ENCODE data around the gene NDUFB4. TPM values are rescaled to one million over a fixed set of nuclear protein-coding genes. Genes with fewer than 3 reads are reported as not detected.

The NDUFB4 gene
- total RNA-seq, 4 donors from 2014 or later: 17.8 to 203 (median 91.8) TPM

DNA sequence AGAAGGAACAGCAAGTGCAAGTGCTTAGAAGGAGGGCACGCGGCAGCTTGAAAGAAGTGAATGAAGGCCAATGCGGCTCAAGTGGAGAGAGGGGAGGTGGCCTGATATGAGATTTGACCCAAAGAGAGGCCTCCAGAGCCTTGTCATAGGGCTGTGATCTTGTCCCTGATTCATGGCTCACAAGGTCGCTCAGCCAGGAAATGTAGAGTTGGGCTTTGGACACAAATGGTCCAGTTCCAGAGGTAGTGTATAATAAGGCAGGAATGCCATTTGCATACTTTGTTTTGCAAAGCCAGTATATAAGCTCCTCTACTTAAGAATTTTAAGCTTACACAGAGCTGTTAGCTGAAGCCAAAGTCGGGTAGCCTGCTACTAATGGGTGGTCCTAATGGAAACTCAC, 52.2 kb downstream of the NDUFB4 start:
- no peaks in the 10 kb centered on the region for H3K27me3 ChIP-seq
- H3K4me3 ChIP-seq: no peak overlapping the region
- no peaks in the 10 kb centered on the region for H3K9me3 ChIP-seq
- H3K4me1 ChIP-seq: no peaks in the 10 kb centered on the region
- intact Hi-C loops (cut with DNase I; ENCODE audit: low total_unique reads): no loop called here
- TF ChIP-seq, protein P1, sequence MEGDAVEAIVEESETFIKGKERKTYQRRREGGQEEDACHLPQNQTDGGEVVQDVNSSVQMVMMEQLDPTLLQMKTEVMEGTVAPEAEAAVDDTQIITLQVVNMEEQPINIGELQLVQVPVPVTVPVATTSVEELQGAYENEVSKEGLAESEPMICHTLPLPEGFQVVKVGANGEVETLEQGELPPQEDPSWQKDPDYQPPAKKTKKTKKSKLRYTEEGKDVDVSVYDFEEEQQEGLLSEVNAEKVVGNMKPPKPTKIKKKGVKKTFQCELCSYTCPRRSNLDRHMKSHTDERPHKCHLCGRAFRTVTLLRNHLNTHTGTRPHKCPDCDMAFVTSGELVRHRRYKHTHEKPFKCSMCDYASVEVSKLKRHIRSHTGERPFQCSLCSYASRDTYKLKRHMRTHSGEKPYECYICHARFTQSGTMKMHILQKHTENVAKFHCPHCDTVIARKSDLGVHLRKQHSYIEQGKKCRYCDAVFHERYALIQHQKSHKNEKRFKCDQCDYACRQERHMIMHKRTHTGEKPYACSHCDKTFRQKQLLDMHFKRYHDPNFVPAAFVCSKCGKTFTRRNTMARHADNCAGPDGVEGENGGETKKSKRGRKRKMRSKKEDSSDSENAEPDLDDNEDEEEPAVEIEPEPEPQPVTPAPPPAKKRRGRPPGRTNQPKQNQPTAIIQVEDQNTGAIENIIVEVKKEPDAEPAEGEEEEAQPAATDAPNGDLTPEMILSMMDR (IDR thresholded peaks at IDR 0.05): no peak
- no peak for TF ChIP-seq POLR2A (IDR thresholded peaks at IDR 0.05)
- H3K27ac ChIP-seq: no peak overlapping the region
- DNase-seq: no peak
- H3K36me3 ChIP-seq: no peaks in the 10 kb centered on the region

DNA sequence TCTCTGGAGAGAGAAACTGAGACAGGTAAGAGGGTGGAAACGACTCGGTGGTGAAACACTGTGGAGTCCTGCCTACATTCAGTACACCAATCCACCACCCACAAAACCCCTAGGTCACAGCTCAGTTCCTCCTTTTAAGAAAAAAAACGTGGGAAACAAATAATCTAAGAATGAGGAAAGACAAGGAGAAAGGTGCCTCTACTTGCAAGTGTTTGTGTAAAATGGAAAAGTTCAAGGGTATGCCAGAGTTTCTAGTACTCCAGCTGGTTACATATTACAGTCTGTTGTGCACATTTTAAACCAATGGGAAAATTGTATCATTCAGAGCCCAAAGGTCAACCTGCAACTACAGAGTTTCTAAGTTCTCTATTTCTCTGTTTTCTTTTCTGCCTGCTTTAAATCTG, 53.7 kb downstream of the NDUFB4 start:
- no peaks in the 10 kb centered on the region for H3K9me3 ChIP-seq
- DNase-seq: no peak
- H3K36me3 ChIP-seq: no peaks in the 10 kb centered on the region
- no peaks in the 10 kb centered on the region for H3K27me3 ChIP-seq
- H3K27ac ChIP-seq: no peak overlapping the region
- TF ChIP-seq, protein P1 (IDR thresholded peaks at IDR 0.05): no peak
- TF ChIP-seq POLR2A (IDR thresholded peaks at IDR 0.05): no peak
- no peak overlapping the region for H3K4me3 ChIP-seq
- no peaks in the 10 kb centered on the region for H3K4me1 ChIP-seq
- intact Hi-C loops (cut with DNase I; ENCODE audit: low total_unique reads): no loop called here

DNA sequence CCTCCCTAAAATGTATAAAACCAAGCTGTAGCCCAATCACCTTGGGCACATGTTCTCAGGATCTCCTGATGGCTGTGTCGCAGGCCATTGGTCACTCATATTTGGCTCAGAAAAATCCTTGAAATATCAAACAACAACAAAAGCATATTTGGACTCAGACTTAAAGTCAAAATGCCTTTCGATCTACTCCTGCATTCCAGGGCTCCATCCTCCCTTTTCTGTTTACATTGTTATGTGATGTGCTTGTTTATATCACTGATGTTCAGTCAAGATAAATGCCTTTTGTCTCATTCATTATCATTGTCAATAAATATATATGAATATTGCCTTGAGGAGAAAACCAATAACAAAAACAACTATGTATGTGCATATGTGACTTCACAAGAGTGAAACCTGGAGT, 54.2 kb downstream of the NDUFB4 start:
- TF ChIP-seq, protein P1 (IDR thresholded peaks at IDR 0.05): no peak
- TF ChIP-seq POLR2A (IDR thresholded peaks at IDR 0.05): no peak
- Histone ChIP-seq H3K9me3 (no peaks in the 10 kb centered on the region), H3K27me3 (no peaks in the 10 kb centered on the region), H3K27ac (no peak overlapping the region), H3K4me1 (no peaks in the 10 kb centered on the region), H3K36me3 (no peaks in the 10 kb centered on the region), H3K4me3 (no peak overlapping the region)
- intact Hi-C loops (cut with DNase I; ENCODE audit: low total_unique reads): no loop called here
- no peak for DNase-seq

Other genes with a start within 250 kb of the NDUFB4 start
- gene LRRC58, start 247.0 kb upstream of the NDUFB4 start, total RNA-seq: 10 to 100 TPM; 19.1 to 78.1 (median 35.8) TPM
- 1,000 to 10,000 TPM in 1 of 4 donors, 100 to 1,000 TPM in 3; 311 to 1,355 (median 418) TPM for gene FSTL1, start 145.3 kb upstream of the NDUFB4 start, total RNA-seq
- gene HGD, start 85.9 kb downstream of the NDUFB4 start, total RNA-seq: 1 to 10 TPM in 2 of 4 donors, under 1 TPM in 1, not detected in 1; 0.98 to 7.4 (median 6.4) TPM
- gene RABL3, start 146.2 kb downstream of the NDUFB4 start, total RNA-seq: 10 to 100 TPM in 3 of 4 donors, 1 to 10 TPM in 1; 9.1 to 54.6 (median 31.7) TPM
- gene GTF2E1, start 146.4 kb downstream of the NDUFB4 start, total RNA-seq: 10 to 100 TPM; 11.0 to 38.5 (median 16.6) TPM